Suprapubic skin (tissue), 4 donors: Measurements from ENCODE around the gene WNK4. TPM values are rescaled to one million over a fixed set of nuclear protein-coding genes. Genes with fewer than 3 reads are reported as not detected.

Source experiments
- DNase-seq, 2 donors: peaks; one replicate each; pipeline ENCODE4 v3.0.0-alpha.2; 2019; ENCODE audit warnings: low spot score in 2 of 2
- H3K27ac ChIP-seq: fragments of 200-600 bp; sonication (generic); one replicate; pipeline ENCODE4 v1.5.1; 2019
- H3K27me3 ChIP-seq: fragments of 200-600 bp; sonication (generic); one replicate; pipeline ENCODE4 v1.5.1; 2019
- H3K36me3 ChIP-seq: fragments of 200-600 bp; sonication (generic); one replicate; pipeline ENCODE4 v1.5.1; 2019
- H3K4me1 ChIP-seq: fragments of 200-600 bp; sonication (generic); one replicate; pipeline ENCODE4 v1.5.1; 2019
- H3K4me3 ChIP-seq: fragments of 200-600 bp; sonication (generic); one replicate; pipeline ENCODE4 v1.5.1; 2019; ENCODE audit warnings: mild to moderate bottlenecking
- H3K9me3 ChIP-seq: fragments of 200-600 bp; sonication (generic); one replicate; pipeline ENCODE4 v1.5.1; 2019
- EP300 ChIP-seq: sonication (generic); formaldehyde crosslinking; IDR thresholded peaks from one replicate; pipeline ENCODE4 v1.6.1; 2017; ENCODE audit warnings: antibody characterized with exemption
- POLR2A ChIP-seq, 2 donors: fragments of 450-650 bp; IDR thresholded peaks; one replicate each; pipeline ENCODE4 v1.6.1; 2017; ENCODE audit warnings: antibody characterized with exemption in 2 of 2, mild to moderate bottlenecking in 2 of 2, moderate library complexity in 2 of 2
- POLR2AphosphoS5 ChIP-seq, 3 donors: sonication (generic); formaldehyde crosslinking; IDR thresholded peaks; one replicate each; pipeline ENCODE4 v1.6.1; 2017; ENCODE audit warnings: antibody characterized with exemption in 3 of 3
- WGBS: methylation state at CpG from one replicate; pipeline ENCODE4 v1.1.5; 2018; 5-methylcytosine and 5-hydroxymethylcytosine counted together
- total RNA-seq, 4 donors: library from RNA; depleted of rRNA; stranded (reverse); fragments of >200 nt; gene quantifications; one replicate each; pipeline ENCODE4 v1.1.0, GENCODE V29; 2016
- TF ChIP-seq, protein P1 (sequence below), 2 donors: fragments of 200-600 bp in 1 of 2; fragments of 450-650 bp in 1 of 2; sonication (generic) in 1 of 2; IDR thresholded peaks; one replicate each; pipeline ENCODE4 v1.5.1; 2016 to 2019; ENCODE audit warnings: antibody characterized with exemption in 2 of 2, mild to moderate bottlenecking in 1 of 2, moderate library complexity in 1 of 2

Gene WNK4
- total RNA-seq, 4 donors from 2014 or later = 0.40 to 1.1 (median 0.98) TPM; not detected in 1

- H3K36me3 ChIP-seq = peaks cover 41% of the 10 kb centered on the region
- H3K27ac ChIP-seq = no peak overlapping the region
- H3K27me3 ChIP-seq = no peaks in the 10 kb centered on the region
- no peaks in the 10 kb centered on the region for H3K4me1 ChIP-seq
- DNase-seq = no peak
- H3K9me3 ChIP-seq = no peaks in the 10 kb centered on the region
- TF ChIP-seq EP300 (no peak), POLR2A (IDR thresholded peaks at IDR 0.05) (no peak), POLR2AphosphoS5 (IDR thresholded peaks at IDR 0.05) (no peak)
- TF ChIP-seq, protein P1, sequence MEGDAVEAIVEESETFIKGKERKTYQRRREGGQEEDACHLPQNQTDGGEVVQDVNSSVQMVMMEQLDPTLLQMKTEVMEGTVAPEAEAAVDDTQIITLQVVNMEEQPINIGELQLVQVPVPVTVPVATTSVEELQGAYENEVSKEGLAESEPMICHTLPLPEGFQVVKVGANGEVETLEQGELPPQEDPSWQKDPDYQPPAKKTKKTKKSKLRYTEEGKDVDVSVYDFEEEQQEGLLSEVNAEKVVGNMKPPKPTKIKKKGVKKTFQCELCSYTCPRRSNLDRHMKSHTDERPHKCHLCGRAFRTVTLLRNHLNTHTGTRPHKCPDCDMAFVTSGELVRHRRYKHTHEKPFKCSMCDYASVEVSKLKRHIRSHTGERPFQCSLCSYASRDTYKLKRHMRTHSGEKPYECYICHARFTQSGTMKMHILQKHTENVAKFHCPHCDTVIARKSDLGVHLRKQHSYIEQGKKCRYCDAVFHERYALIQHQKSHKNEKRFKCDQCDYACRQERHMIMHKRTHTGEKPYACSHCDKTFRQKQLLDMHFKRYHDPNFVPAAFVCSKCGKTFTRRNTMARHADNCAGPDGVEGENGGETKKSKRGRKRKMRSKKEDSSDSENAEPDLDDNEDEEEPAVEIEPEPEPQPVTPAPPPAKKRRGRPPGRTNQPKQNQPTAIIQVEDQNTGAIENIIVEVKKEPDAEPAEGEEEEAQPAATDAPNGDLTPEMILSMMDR (IDR thresholded peaks at IDR 0.05) = no peak
- no peak overlapping the region for H3K4me3 ChIP-seq
- WGBS = 35% methylated on average over 3 of the region's 3 CpGs
Measured at GRCh38 chr17:42809250-42809649, 28.8 kb downstream of the WNK4 start.

DNA sequence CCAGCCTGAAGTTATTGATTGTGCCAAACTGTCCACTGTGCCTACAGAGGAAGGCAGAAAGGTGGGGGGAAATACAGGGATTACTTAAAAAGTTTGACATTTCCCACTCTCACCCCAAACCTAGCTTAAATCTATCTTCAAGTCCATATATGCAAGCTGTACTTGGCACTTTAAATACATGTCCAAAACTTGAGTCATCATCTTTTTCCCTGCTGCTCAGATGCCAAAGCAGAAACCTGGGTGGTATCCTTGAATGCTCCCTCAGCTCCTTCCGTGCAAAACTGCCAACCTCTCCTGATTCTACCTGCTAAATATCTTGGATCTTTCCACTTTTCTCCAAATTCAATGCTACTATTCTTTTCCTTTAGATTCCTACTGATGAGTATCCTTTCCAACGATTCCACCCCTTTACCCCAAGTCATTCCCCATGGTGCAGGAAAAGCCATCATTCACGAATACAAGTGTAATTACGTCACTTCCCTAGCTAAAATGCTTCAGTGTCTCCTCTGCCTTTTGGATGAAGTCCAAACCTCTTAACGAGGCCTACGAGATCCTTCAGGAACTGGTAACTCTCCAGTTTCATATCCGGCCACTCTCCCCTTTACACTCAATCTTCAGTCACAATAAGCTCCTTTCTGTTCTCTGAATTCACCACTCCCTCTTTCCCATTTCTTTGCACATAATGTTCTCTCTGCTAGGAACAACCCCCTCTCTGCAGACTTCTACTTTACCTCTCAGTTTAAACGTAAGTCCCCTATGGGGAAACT is 34.4 kb downstream of the WNK4 start:
- Histone ChIP-seq H3K36me3 (peaks cover 97% of the 10 kb centered on the region), H3K27ac (peak overlapping the region; percentile 24), H3K4me3 (no peak overlapping the region), H3K4me1 (no peaks in the 10 kb centered on the region), H3K27me3 (no peaks in the 10 kb centered on the region), H3K9me3 (no peaks in the 10 kb centered on the region)
- TF ChIP-seq EP300 (no peak), POLR2AphosphoS5 (IDR thresholded peaks at IDR 0.05) (no peak), POLR2A (IDR thresholded peaks at IDR 0.05) (no peak)
- TF ChIP-seq, protein P1 (IDR thresholded peaks at IDR 0.05) = no peak
- WGBS = 68% methylated on average over 8 of the region's 8 CpGs
- DNase-seq = no peak

- Histone ChIP-seq H3K27me3 (no peaks in the 10 kb centered on the region), H3K36me3 (peaks cover 92% of the 10 kb centered on the region), H3K4me1 (peaks cover 5% of the 10 kb centered on the region), H3K27ac (no peak overlapping the region), H3K9me3 (no peaks in the 10 kb centered on the region), H3K4me3 (no peak overlapping the region)
- 76% methylated on average over 1 of the region's 1 CpG for WGBS
- DNase-seq = no peak
- TF ChIP-seq EP300 (no peak), POLR2A (IDR thresholded peaks at IDR 0.05) (no peak), POLR2AphosphoS5 (IDR thresholded peaks at IDR 0.05) (no peak)
- TF ChIP-seq, protein P1 (IDR thresholded peaks at IDR 0.05) = no peak
Measured at GRCh38 chr17:42817866-42818265, 37.5 kb downstream of the WNK4 start.

- TF ChIP-seq POLR2A (IDR thresholded peaks at IDR 0.05) (no peak), EP300 (no peak), POLR2AphosphoS5 (IDR thresholded peaks at IDR 0.05) (no peak)
- TF ChIP-seq, protein P1 (IDR thresholded peaks at IDR 0.05) = no peak
- no peak for DNase-seq
- Histone ChIP-seq H3K27ac (no peak overlapping the region), H3K9me3 (no peaks in the 10 kb centered on the region), H3K27me3 (no peaks in the 10 kb centered on the region), H3K4me3 (no peak overlapping the region), H3K4me1 (peaks cover 10% of the 10 kb centered on the region), H3K36me3 (peaks cover 87% of the 10 kb centered on the region)
- 71% methylated on average over 3 of the region's 5 CpGs for WGBS
Measured at GRCh38 chr17:42818379-42818778, 38.0 kb downstream of the WNK4 start.

GRCh38 chr17:42819939-42820535 is 39.6 kb downstream of the WNK4 start:
- H3K27me3 ChIP-seq = no peaks in the 10 kb centered on the region
- 48% methylated on average over 2 of the region's 2 CpGs for WGBS
- H3K27ac ChIP-seq = no peak overlapping the region
- peaks cover 70% of the 10 kb centered on the region for H3K36me3 ChIP-seq
- peaks cover 18% of the 10 kb centered on the region for H3K4me1 ChIP-seq
- H3K4me3 ChIP-seq = no peak overlapping the region
- no peaks in the 10 kb centered on the region for H3K9me3 ChIP-seq
- TF ChIP-seq, protein P1 (IDR thresholded peaks at IDR 0.05) = peak; percentile 35 to 64
- TF ChIP-seq POLR2A (IDR thresholded peaks at IDR 0.05) = no peak
- no peak for TF ChIP-seq EP300
- TF ChIP-seq POLR2AphosphoS5 (IDR thresholded peaks at IDR 0.05) = no peak
- DNase-seq = peak in 1 of 2 donors; percentile 70
